SK-MEL-5 (cell line): ENCODE data around the gene GNAT1. TPM values are rescaled to one million over a fixed set of nuclear protein-coding genes. Genes with fewer than 3 reads are reported as not detected.

ENCODE experiments used
- DNase-seq: peaks from one replicate; pipeline ENCODE4 v3.0.0-alpha.2; 2016; ENCODE audit warnings: low read depth, low spot score
- in situ Hi-C: cut with HindIII; loops from 2 replicates; pipeline ENCODE4 v1.10.0; 2016; ENCODE audit warnings: low sequenced_read_pairs, high pct_unique_total_duplicates, low pct_unique_long_range_greater_than_20kb
- total RNA-seq: library from RNA; depleted of rRNA; stranded (reverse); fragments of >200 nt; shearing (Covaris generic); gene quantifications from 2 replicates; pipeline ENCODE4 v1.2.3, GENCODE V29; 2014

Gene GNAT1
- total RNA-seq, 1 experiment from 2014 or later, result not detected

- in situ Hi-C loops, result no loop called here
- DNase-seq, result no peak
Measured at GRCh38 chr3:50158530-50159146, 32.8 kb upstream of the GNAT1 start.

DNA sequence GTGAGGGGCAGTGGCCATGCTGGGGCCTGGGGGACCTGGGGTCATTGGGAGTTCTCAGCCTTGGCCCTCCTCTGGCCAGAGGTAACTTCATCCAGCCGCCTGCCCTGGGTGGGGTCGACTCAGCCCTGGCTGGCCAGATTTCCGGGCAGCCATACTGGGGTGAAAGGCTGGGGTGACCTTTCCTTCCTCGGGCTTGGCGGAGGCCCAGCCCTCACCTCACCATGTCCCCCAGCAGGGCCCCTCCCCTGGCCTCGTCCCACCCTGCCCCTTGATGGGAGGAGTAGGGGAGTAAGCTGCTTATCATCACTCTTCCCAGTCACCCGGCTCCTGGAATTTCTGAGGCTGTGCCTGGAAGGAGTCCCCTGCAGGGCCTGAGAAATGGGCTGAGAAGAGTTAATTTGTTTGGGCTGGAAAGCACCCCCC is 30.8 kb upstream of the GNAT1 start:
- in situ Hi-C loops, result no loop called here
- no peak for DNase-seq

GRCh38 chr3:50161320-50161719 is 30.1 kb upstream of the GNAT1 start:
- in situ Hi-C loops, result no loop called here
- no peak for DNase-seq

- in situ Hi-C loops, result no loop called here
- no peak for DNase-seq
Measured at GRCh38 chr3:50162034-50162883, 29.2 kb upstream of the GNAT1 start.

DNA sequence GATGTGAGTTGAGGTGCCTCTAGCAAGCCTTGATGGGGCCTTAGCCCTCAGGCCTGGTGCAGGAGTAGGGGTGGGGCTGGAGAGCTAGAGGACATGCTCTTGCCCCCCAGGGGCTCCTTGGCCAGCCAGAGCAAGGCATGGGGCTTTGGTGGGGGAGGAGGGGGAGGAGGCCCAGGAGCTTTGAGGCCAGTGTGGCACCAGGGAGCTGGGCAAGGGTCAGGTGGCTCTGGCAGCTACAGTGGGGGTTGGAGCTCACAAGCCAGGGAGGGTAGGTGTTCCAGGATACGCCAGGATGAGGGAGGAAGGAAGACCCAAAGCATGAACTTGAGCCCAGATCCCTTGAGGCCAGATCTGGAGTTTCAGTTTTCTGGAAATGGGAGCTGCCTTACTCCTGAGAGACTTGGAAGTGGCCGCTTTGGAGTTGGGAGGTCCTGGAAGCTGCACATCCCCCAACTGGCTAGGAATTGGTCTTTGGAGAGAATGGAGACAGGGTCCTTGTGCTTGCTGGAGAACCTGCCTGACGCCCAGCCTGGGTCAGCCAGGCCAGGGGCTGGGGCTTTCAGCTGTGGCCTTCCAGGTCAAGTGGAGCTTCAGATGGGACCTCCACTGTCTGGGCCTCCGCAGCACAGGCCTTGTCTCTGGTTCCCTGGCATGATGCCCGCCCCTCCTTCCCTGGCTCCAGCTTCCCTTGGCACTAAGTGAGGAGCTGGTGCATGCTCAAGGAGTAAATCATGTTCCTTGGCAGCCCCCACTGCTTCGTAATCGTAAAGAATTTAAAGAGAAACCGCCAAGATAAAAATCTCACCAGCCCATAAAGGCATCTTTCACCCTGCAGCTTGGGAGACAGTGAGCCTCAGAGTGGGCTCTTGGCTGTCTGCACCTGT is 27.6 kb upstream of the GNAT1 start:
- in situ Hi-C loops, result no loop called here
- DNase-seq, result no peak

GRCh38 chr3:50164481-50164880 is 26.9 kb upstream of the GNAT1 start:
- in situ Hi-C loops, result no loop called here
- DNase-seq, result no peak

DNA sequence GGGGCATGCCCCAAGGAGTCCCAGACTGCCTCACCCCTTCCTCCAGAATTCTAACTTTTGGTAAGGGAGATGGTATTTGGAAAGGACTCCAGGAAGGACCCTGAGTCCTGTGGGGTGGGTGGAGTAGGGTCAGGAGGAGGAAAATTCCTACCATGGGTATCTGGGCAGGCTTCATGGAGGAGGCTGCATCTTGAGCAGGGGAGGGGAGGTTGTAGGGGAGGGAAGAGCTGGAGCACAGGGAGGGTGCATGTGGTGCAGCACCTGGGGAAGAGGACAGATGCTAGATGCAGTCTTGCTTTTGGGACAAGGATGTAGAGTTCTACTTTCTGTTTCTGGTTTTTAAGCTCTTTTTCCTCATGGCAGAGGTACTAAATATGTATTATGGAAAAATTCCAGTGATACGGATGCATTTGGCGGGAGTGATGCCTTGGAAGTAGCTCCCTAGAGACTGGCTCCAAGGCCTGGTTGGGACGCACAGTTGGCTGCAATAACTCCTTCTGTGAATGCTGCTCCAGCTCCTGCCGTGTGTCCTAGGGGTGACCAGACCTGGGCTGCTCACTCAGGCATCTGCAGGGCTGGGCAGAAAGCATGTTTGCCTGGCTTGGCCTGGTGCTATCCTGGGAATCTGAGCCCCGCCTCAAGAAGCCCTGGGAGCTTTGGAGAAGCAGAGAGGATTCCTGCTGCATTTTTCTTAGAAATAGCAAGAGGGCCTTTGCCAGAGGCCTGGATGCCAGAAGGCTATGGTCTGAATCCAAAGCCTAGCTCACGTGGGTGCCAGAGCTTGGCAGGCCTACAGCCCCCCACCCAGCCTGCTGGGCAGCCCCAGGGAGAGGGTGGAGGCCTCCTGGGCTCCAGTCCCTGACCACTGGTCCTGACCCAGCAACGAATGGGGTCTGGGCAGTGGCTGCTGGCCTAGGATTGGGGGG is 26.2 kb upstream of the GNAT1 start:
- in situ Hi-C loops, result no loop called here

DNA sequence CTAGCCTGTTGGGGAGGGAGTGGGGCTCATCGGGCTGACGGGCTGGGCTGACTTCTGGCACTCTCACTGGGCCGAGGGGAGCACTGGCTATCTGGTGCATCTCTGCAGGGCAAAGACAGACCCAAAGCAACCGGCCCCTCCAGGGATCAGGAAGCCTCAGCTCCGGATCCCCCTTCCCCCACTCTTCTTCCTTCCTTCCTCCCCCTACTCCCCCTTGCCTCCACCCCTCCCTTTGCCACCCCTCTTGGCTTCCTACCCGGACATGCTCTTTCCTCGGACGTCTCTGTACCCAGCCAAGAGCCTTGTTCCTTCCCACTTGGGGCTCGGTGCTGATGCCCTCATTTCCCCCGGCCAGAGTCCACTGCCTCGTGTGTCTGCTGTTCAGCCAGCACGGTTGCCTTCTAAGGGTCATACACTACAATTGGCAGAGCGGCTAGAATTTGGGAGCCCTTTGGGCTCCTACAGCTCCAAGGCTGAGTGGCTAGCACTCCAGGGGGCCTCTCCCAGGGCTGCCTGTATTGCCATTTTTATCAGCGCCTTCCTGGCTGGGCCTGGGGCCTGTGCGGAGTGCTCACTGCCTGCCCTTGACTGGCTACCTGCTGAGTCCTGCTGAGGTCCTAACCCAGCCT is 25.4 kb upstream of the GNAT1 start:
- no peak for DNase-seq
- in situ Hi-C loops, result no loop called here

More for the DNA sequence above, 26.2 kb upstream of the GNAT1 start:
- no peak for DNase-seq

GRCh38 chr3:50166620-50167019 is 24.8 kb upstream of the GNAT1 start:
- no peak for DNase-seq
- in situ Hi-C loops, result no loop called here

GRCh38 chr3:50167069-50167840 is 24.2 kb upstream of the GNAT1 start:
- in situ Hi-C loops, result no loop called here
- no peak for DNase-seq

DNA sequence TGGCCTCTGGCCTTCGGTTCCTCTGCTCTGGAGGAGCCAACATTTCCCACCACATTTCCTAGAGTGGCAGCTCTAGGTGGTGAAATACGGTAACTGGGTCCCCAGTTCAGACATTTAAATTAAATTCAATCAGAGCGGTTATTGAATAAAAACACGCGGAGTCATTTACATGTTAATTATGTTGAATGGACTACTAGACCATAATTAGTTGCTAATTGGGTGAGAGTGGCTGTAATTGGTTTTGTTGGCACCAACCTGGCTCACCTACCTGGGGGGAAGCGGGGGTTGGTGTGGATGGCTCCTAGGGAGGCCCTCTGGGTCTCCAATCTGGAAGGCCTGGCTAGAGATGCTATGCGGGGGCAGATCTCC is 23.6 kb upstream of the GNAT1 start:
- no peak for DNase-seq
- in situ Hi-C loops, result no loop called here

- no peak for DNase-seq
- in situ Hi-C loops, result no loop called here
Measured at GRCh38 chr3:50168388-50168787, 23.0 kb upstream of the GNAT1 start.

- in situ Hi-C loops, result no loop called here
- DNase-seq, result no peak
Measured at GRCh38 chr3:50168791-50169190, 22.6 kb upstream of the GNAT1 start.

GRCh38 chr3:50169232-50169832 is 22.1 kb upstream of the GNAT1 start:
- in situ Hi-C loops, result no loop called here
- DNase-seq, result no peak

- in situ Hi-C loops, result no loop called here
Measured at GRCh38 chr3:50169858-50170257, 21.6 kb upstream of the GNAT1 start.

DNA sequence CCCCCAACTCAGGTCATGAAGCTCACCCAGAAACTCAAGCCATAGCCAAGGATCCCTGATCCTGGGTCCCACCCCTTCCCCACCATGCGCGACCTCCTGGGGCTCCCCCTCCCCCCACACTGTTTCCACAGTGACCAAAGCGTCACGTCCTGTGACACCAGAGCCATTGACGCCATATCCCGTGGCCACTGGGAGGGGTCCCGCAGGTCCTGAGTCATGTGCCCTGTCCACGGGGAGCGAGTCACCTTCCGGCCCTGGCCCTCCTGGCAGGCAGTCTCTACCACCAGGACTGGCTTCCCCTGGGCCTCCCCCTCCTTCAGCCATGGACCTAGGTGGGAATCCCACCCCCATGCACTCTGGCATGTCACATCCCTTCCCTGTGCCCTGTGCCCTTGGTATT is 20.7 kb upstream of the GNAT1 start:
- DNase-seq, result no peak

More at GRCh38 chr3:50169858-50170257, 21.6 kb upstream of the GNAT1 start:
- DNase-seq, result no peak

More for the DNA sequence above, 20.7 kb upstream of the GNAT1 start:
- in situ Hi-C loops, result no loop called here
